Measurements from ENCODE around the gene TRIM62. TPM values are rescaled to one million over a fixed set of nuclear protein-coding genes. Genes with fewer than 3 reads are reported as not detected.

TRIM62 gene
- total RNA-seq, 6 donors from 2014 or later: 3.8 to 16.8 (median 5.5) TPM

GRCh38 chr1:33182401-33182841 lies 578 bp upstream of the TRIM62 start:
- Histone ChIP-seq H3K4me1 (peaks cover 9 to 24% (median 20%) of the 10 kb centered on the region in 4 donors), H3K36me3 (no peaks in the 10 kb centered on the region), H3K27me3 (no peaks in the 10 kb centered on the region), H3K4me3 (peak overlapping the region in 3 of 4 donors; percentile 69 to 94 (median 81)), H3K9me3 (no peaks in the 10 kb centered on the region), H3K27ac (peak overlapping the region in 2 of 4 donors; percentile 72 to 86)
- peak in 1 of 2 donors; percentile 4 for ATAC-seq (ENCODE audit: low FRiP score in 2 of 2)
- WGBS, 2 donors: 28 to 29% methylated on average over 5 of the region's 5 CpGs
- no peak for TF ChIP-seq POLR2AphosphoS5 (IDR thresholded peaks at IDR 0.05)
- TF ChIP-seq EP300 (IDR thresholded peaks at IDR 0.05): no peak
- TF ChIP-seq, protein P1, sequence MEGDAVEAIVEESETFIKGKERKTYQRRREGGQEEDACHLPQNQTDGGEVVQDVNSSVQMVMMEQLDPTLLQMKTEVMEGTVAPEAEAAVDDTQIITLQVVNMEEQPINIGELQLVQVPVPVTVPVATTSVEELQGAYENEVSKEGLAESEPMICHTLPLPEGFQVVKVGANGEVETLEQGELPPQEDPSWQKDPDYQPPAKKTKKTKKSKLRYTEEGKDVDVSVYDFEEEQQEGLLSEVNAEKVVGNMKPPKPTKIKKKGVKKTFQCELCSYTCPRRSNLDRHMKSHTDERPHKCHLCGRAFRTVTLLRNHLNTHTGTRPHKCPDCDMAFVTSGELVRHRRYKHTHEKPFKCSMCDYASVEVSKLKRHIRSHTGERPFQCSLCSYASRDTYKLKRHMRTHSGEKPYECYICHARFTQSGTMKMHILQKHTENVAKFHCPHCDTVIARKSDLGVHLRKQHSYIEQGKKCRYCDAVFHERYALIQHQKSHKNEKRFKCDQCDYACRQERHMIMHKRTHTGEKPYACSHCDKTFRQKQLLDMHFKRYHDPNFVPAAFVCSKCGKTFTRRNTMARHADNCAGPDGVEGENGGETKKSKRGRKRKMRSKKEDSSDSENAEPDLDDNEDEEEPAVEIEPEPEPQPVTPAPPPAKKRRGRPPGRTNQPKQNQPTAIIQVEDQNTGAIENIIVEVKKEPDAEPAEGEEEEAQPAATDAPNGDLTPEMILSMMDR (IDR thresholded peaks at IDR 0.05): no peak
- no peak for TF ChIP-seq POLR2A (IDR thresholded peaks at IDR 0.05)
- no peak for DNase-seq

GRCh38 chr1:33180911-33181890 lies 642 bp downstream of the TRIM62 start:
- ATAC-seq (ENCODE audit: low FRiP score in 2 of 2): peak; percentile 93 to 94
- WGBS, 2 donors: 0 to 1% methylated on average over 26 to 52 of the region's 90 CpGs
- peaks cover 9 to 24% (median 20%) of the 10 kb centered on the region in 4 donors for H3K4me1 ChIP-seq
- no peaks in the 10 kb centered on the region for H3K9me3 ChIP-seq
- peak overlapping the region; percentile 72 to 86 (median 75) for H3K27ac ChIP-seq
- H3K36me3 ChIP-seq: no peaks in the 10 kb centered on the region
- TF ChIP-seq, protein P1 (IDR thresholded peaks at IDR 0.05): no peak
- no peak for TF ChIP-seq EP300 (IDR thresholded peaks at IDR 0.05)
- peak in 1 of 2 donors; percentile 45 for TF ChIP-seq POLR2AphosphoS5 (IDR thresholded peaks at IDR 0.05)
- peak in 1 of 4 donors; percentile 19 for TF ChIP-seq POLR2A (IDR thresholded peaks at IDR 0.05)
- DNase-seq: peak; percentile 35 to 92
- no peaks in the 10 kb centered on the region for H3K27me3 ChIP-seq
- H3K4me3 ChIP-seq: peak overlapping the region; percentile 69 to 98 (median 88)

DNA sequence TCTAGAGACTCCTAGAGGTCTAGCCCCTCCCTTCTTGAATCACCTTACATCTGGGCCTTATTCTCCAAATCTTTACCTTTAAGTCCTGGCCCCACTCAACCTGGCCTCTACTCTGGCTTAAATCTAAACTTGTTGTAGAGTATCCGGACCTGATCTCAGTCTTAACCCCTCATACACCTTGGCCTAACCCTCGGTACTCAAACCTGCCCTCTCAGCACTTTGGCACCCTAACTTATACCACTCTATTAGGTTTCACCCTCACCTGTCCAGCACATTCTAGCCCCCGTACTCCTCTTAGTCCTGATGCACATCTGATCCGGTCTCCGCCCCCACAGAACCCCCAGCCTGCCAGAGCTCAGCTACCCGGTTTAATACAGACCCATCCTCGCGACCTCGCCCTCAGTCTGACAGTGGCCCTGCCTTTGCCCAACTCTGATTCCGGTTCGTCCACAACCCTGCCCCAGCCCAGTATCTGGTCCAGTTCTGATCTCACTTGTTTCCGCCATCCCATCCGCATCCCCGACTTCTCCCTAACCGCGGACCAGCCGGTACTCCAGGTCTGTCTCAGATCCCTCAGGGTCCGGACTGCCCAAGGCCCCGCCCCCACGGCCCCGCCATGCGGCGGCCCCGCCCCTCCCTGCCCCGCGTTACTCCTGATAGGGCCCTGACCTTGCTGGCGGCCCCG lies 1.5 kb downstream of the TRIM62 start:
- peak overlapping the region in 3 of 4 donors; percentile 69 to 94 (median 81) for H3K4me3 ChIP-seq
- 23 to 30% methylated on average over 17 to 22 of the region's 28 CpGs for WGBS, 2 donors
- peak in 1 of 2 donors; percentile 0 for ATAC-seq (ENCODE audit: low FRiP score in 2 of 2)

DNA sequence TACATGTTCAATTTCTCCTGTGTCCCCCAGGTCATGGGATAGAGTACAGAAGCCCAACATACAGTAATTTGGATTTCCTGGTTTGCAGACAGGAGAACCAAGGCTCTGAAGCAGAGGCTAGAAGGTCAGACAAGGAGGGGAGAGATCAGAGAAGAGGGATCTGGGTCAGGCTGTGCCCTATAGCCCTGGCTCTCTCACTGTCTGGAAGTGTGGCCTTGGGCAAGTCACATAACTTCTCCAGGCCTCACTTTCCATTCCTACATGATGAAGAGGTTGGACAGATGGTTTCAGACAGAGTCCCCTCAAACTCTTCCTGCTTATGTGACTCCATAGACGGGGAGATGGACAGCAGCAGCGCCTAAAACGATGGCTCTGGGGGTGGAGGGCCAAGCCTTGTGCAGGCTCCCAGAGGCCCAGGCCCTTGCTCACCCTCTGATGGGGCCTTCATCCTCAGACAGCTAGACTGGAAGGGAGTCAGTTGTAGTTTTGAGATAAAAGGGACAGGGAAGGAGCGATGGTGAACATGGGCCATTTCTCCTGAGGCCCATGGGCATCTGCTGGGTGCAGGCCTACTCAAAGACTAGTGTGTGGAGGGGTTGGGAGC lies 2.9 kb downstream of the TRIM62 start:
- Histone ChIP-seq H3K36me3 (no peaks in the 10 kb centered on the region), H3K27ac (no peak overlapping the region), H3K4me3 (no peak overlapping the region), H3K4me1 (peaks cover 9 to 24% (median 20%) of the 10 kb centered on the region in 4 donors), H3K27me3 (no peaks in the 10 kb centered on the region), H3K9me3 (no peaks in the 10 kb centered on the region)
- 95 to 97% methylated on average over 4 of the region's 4 CpGs for WGBS, 2 donors
- TF ChIP-seq POLR2A (IDR thresholded peaks at IDR 0.05): no peak
- TF ChIP-seq, protein P1 (IDR thresholded peaks at IDR 0.05): no peak
- no peak for TF ChIP-seq POLR2AphosphoS5 (IDR thresholded peaks at IDR 0.05)
- no peak for TF ChIP-seq EP300 (IDR thresholded peaks at IDR 0.05)
- no peak for DNase-seq
- no peak for ATAC-seq (ENCODE audit: low FRiP score in 2 of 2)

More for the DNA sequence above, 1.5 kb downstream of the TRIM62 start:
- peak overlapping the region in 1 of 4 donors; percentile 59 for H3K27ac ChIP-seq
- H3K27me3 ChIP-seq: no peaks in the 10 kb centered on the region
- DNase-seq: peak; percentile 93 to 96
- H3K9me3 ChIP-seq: no peaks in the 10 kb centered on the region
- no peak for TF ChIP-seq POLR2A (IDR thresholded peaks at IDR 0.05)
- H3K4me1 ChIP-seq: peaks cover 9 to 24% (median 20%) of the 10 kb centered on the region in 4 donors
- no peaks in the 10 kb centered on the region for H3K36me3 ChIP-seq
